Stimulated activated CD4-positive, alpha-beta T cell treated with anti-CD3 and anti-CD28 coated beads, Interleukin-12 subunit alpha, Interleukin-12 subunit beta, amount 100 ng/mL, for 4 hours (primary cell): ENCODE data around the gene KRTAP10-12.

Source experiments
- DNase-seq: peaks from one replicate; pipeline ENCODE4 v3.0.0-alpha.2; 2020

KRTAP10-12 gene

DNA sequence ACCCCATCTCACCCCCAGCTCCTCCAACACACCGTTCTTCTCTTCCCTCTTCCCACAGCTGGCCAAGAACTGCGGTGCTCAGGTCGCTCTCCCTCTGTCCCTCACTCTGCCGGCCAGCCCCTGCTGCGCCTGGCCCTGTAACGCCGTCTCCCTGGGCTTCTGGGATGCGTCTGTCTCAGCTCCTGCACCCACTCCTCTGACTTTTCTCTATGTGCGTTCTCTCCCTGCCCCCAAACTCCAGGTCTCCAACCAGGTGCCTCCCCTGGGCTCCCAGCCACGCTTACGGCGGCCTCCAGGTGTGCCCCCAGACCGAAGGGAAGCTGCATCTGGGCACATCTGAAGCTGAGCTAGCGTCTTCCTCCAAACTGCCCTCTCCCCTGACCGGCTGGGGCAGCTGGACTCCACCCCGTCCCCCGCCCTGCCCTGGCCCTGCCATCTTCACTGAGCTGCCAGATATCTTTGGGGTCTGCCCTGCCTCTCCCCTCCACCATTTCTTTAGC lies 2.6 kb downstream of the KRTAP10-12 start:
- no peak for DNase-seq

DNA sequence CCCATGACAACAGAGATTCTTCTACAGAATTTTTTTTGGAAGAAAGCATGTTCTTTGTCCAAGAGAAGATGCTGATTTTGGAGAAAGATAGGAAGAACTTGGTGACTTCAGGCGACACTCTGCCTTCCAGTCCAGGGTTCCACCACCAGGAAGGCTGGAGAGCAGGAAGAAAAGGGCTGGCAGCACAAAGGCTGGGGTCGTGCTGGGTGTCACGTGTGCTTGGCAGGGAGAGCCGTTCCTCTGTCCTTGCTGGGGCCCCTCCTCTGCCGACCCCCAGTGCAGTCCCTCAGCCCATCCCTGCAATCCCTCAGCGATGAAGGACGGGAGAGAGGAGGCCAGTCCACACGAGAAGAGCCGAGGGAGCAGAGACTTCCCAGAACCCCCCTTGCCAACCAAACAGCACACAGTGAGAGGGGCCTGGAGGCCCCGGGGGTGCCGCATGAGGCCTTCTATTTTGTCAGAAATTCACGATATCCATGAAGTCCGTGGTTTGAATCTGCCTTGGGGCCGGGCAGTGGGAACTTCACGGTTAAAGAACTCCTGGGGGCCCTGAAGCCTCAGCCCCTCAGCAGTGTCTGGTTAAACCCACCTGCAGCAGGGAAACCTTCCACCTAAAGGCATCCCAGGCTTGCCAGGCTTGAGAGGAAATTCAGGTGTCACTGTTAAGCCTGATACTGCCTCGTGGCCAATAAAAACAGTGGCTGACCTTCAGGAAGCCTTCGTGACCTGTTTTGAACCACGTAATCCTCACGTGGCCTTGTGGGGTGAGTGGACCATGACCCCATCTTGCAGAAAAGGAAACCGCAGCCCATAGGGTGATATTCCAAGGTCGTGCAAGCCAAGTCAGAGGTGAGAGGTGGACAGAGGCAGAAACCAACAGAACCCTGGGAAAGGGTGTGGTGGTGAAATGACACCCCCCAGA lies 3.4 kb downstream of the KRTAP10-12 start:
- no peak for DNase-seq

DNA sequence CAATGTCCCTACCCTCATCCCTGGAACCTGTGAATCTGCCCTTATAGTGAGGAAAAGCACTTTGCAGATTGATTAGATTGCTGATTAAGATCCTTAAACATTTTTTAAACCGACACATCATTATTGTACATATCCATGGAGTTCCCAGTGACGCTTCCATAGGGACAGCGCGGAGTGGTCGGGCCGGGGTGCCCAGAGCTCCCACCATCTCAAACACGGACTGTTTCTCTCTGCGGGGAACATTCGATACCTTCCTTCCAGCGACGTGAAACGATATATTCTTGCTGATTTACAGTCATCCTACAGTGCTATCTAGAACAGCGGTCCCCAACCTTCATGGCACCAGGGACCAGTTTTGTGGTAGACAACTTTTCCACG lies 4.0 kb downstream of the KRTAP10-12 start:
- no peak for DNase-seq

DNA sequence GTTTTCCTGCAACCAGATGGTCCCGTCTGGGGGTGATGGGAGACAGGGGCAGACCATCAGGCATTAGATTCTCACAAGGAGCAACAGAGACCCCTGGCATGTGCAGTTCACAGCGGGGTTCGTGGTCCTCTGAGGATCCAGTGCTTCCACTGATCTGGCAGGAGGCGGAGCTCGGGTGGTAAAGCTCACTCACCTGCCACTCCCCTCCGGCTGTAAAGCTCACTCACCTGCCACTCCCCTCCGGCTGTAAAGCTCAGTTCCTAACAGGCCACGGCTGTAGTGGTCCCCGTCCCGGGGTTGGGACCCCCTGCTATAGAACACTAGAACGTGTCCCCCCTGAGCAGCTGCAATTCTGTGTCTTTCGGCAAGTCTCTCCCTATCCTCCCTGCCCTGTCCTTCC lies 4.6 kb downstream of the KRTAP10-12 start:
- DNase-seq, result no peak

DNA sequence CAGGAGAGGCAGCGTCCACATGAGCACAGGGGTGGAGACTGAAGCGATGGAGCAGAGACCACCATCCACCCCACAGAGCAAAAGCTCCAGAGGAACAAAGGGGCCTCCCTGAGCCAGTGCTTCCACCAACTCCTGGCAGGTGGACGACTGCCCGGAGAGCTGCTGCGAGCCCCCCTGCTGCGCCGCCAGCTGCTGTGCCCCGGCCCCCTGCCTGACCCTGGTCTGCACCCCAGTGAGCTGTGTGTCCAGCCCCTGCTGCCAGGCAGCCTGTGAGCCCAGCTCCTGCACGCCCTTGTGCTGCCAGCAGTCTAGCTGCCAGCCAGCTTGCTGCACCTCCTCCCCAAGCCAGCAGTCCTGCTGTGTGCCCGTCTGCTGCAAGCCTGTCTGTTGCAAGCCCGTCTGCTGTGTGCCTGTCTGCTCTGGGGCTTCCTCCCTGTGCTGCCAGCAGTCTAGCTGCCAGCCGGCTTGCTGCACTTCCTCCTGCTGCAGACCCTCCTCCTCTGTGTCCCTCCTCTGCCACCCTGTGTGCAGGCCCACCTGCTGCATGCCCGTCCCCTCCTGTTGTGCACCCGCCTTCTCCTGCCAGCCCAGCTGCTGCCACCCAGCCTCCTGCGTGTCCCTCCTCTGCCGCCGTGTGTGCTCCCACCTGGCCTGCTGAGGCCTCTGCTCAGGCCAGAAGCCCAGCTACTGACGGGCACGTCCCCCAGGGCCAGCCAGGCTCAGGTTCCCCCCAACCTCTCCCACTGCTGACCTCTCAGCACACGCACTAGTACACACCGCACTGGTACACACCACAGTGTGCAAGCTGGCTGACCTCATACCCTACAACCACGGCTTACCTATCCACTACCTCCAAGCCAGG lies 5.4 kb downstream of the KRTAP10-12 start:
- no peak for DNase-seq

DNA sequence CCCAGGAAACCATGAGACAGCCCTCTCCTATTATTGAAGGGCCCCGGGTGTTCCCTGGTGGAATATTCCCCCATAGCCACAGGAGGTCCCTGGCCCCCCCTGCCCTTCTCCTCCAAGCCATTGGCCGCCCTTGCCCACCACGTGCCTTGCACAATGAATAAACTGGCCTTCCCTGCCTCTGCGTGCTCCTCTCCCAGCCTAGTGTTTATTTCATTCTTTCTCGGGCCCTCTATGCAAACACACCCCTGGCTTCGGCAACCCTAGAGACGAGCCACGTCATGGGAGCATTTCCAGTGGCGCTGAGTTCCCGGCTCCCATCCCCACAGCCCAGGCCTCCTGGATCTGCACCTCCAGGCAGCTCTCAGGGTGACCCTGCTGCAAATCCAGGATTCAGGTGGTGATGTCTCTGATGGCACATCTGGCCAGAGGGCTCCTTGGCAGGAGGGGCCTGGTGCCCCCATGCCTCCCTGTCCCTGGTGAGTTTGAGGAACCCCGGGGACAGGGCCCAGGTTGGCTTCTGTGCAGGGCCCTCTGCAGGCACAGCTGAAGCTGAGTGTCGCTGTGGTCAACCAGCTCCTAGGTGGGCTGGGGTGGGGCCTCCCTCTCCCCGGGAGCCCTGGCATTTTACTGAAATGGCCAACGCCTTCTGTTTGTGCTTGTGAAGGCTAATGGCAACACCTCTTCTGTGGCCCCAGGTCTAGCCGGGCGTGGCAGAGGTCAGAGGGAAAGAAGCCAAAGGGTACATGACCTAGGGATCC lies 6.2 kb downstream of the KRTAP10-12 start:
- no peak for DNase-seq

DNA sequence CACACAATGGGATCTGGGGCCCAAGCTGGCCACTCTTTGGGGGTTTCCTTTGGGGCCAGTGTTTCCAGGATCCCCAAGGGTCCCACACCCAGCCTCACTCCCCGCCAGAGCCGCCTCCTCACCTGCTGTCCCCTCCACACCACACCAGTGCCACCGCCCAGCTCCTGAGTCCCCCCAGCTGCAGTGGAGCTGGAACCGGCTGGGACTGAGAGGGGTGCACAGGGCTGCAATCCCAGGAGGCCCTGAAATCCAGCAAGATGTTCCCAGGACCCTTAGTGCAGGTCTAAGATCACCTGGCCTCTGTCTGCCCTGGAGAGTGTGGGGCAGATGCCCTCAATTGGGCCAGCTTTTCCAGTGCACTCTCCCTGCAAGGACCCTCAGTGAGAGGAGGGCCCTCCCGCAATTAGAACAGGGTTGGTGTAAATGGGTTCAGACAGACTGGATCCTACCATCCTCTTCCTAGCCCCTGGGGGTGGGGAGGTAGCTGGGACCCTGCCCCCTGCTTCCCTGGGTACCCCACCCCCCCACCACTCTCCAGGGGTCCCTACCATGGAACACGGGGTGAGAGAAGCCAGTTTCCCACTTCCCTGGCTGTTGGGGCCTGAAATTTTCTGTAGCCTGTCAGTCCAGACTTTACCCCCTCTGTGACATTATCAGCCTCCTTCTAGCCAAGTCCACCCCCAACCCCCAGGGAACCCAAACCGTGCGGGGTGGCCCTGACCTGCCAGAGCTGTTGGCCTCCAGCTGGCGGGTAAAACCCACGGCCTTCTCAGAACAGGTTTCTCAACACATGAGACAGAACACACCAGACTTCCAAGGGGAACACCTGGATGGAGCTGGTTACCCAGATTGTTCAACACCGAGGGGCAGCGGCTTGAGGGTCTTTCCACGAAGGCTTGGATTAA lies 7.0 kb downstream of the KRTAP10-12 start:
- no peak for DNase-seq

DNA sequence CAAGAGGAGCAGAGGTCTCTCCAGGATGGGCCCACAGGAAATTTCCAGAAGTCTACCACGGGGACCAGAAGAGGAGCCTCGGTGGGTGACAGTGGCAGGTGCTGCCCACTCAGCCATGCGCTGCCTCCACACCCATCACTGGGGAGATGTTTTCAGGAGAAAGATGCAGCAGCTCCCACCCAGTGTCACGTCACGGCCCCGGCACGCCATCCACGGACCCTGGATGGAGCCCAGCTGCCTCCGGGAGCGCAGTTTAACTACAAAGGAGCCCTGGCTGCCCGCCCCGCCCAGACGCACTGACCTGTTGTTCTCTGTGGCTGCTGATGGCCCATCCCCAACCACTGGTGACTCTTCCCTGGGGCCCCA lies 7.6 kb downstream of the KRTAP10-12 start:
- DNase-seq, result no peak

DNA sequence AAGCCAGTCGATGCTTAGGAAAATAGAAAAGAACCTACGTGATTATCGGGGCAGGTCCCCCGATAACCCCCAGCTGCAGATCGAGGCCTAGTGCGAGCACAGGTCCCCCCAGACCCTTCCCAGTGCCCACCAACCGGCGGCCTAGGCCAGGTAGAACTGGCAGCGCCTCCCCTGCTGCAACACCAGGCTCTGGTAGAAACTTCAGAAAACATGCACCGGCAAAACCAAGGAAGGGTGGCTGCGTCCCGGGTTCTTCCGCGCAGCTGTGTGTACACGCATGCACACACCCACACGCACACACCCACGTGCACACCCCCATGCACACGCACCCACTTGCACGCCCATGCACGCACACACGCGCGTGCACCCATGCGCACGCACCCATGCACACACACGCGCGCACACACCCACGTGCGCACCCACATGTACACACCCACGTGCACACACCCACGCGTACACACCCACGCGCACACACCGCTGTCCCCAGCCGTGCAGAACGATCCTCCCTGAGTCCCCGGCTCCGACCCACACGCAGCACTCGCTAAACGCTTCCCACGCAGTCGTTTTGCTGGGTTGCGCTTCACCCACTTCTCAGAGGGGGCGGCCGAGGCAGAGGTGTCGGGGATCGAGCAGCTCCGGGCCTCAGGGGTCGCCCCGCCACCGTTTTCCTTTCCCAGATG lies 9.2 kb downstream of the KRTAP10-12 start:
- DNase-seq, result no peak

DNA sequence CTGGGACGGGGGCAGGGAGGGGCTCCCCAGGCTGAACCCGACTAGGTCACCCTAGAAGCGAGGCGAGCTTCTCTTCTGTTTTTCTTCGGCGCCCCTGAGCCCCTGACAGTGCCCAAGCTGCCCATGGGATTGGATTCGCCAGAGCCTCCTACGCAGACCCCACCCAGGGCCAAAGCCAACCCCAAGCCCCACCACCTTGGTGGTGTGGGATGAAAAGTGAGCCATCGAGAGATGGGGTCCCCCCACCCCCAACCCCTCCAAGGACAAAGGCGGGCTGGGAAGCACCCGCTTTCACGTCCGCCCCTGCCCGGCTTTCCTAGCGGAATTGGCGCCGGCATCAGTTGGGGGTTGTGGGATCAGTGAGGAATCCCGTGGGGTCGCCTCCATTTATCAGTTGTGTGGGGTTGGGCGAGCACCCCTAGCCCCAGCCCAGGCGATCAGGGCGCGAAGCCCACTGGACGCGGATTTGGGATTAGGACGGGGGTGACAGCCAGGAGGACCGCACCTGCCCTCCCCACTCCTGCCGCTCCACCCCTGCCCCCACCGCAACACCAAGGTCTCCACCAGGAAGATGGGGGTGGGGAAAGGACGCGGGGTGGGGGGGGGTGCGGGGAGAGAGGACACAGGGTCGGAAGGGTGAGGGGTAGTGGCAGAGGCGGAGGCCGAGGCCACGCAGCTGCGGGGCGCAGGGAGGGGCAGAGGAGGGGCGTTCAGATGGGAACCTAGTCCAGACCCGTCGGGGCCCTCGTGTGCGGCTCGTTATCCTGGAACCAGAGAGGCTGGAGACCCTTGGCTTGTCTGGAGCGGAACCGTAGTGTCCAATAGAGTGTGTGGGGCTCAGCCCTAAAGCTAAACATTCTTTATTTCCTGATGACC lies 10.0 kb downstream of the KRTAP10-12 start:
- DNase-seq, result no peak

DNA sequence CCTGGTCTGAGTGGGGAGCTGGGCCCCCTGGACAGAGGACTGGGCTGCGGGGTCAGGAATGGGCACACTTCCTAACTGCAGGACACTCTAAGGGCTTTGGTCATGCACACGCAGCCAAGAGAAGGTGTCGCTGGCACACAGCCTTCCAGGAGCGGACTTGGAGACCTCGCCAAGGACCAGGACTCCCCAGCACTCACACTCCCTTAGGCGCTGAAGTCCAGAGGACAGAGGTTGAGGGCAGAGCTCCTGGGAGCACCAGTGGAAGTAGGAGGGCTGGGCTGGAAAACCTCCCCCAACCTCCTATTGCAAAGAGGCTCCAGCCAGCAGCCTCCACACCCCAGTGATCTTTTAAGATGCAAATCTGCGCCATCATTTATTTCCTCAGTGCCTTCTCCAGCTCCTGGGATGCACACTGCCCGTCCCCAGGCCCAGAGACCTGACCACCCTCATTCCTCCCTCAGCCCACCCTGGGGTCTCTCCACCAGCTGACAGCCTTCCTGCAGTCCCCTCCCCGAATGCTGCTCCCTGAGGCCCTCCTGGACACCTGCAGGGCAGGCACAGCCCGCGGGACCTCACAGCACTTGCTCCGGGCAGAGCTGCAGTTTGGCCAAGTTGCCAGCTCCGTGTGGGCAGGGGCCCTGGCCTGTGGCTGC lies 11.4 kb downstream of the KRTAP10-12 start:
- DNase-seq, result no peak

DNA sequence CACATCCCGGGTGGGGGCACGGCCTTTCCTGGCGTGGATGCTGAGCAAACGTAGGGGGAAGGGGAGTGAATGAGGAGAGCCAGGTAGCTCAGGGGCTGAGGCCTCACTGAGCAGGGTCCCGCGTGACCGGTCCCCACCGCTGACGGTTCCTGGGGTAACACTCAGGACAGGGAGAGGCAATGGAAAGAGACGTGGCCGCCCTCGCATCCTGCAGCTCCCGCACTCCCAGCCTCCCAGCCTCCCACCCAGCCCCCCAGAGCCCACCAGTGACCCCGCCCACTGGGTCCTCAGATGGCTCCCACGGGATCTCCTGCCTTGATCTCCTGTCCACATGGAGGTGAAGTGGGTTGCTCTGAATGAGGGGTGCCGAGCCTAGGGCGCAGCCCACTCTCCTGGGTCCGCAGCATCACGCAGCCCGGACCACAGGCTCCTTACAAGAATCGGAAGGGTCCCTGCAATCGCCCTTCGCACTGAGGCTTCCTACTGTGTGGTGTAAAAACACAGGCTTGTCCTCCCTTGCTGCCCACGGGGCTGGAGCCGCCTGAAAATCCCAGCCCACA lies 12.0 kb downstream of the KRTAP10-12 start:
- DNase-seq, result no peak

DNA sequence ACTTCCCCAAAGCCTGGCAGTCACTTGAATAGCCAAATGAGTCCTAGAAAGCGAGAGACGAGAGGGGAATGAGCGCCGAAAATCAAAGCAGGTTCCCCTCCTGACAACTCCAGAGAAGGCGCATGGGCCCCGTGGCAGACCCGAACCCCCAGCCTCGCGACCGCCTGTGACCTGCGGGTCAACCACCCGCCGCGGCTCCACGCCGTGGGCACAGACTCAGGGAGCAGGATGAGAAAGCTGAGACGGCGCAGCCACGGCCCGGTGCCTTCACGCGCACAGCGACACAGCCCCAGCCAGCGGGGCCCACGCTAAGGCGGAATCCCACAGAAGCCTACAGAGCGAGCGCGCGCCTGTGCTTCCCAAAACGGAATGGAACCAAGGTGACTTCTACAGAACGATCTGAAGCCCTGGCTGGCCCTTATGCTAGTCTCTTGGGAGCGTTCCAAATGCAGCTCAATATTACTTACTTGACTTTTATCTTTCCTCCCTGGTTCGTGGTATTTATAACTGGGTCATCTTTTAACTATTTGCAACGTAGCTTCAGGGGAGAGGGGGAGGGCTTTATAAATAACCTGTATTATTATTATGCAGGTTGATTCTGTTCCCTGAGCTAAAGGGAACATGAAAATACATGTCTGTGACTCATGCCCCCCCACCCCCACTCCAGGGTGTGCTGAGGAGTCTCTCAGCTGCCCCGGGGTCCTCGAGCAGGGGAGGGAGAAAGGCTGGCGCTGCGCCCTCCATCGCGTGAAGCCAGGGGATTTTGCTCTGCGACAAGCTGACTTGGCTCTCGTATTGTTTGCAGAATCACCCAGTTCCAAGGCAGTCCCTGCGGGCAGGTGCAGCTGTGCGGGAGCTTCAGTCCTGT lies 12.7 kb downstream of the KRTAP10-12 start:
- no peak for DNase-seq

DNA sequence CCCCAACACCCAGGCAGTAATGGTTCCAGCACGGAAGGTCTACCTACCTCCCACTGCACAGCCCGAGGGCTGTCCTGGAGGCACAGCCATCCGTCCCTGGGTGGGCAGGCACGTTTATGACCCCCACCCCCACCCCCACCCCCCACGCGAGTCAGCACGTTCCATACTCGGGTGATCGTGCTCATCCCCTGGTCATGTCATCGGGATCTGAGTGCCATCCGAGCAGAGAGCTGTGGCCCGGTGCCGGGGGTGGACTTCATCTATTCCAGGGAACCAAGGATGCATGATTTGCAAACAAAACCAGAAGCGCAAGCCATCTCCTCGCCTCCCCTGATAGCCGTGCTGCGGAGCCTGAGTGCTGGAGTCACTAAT lies 13.3 kb downstream of the KRTAP10-12 start:
- no peak for DNase-seq

DNA sequence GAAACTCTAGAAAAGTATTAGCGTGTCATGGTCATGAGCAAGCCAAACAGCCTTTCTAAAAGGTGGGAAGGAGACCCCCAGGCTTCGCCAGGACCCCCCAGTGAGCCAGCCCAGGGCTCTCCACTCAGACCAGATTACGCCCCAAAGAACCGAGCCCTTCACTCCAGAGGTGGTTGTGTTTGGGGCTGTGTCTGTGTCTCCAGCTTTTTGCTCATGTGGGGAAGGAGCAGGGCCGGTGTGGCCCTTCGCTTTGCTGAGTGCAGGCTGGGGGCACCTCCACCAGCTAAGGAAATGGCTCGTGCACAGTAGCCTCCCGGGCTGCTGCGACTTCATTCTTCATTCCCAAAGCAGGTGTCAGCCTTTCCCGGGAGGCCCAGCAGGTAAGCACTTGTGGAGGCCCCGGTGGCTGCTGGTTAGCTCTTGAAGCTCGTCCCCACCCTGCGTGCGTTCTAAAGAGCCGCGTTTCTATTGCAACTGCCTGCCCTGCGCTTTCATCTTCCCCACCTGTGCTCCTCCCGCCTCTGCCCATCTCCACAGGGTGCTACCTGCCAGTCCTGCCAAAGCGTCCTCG lies 13.9 kb downstream of the KRTAP10-12 start:
- no peak for DNase-seq

DNA sequence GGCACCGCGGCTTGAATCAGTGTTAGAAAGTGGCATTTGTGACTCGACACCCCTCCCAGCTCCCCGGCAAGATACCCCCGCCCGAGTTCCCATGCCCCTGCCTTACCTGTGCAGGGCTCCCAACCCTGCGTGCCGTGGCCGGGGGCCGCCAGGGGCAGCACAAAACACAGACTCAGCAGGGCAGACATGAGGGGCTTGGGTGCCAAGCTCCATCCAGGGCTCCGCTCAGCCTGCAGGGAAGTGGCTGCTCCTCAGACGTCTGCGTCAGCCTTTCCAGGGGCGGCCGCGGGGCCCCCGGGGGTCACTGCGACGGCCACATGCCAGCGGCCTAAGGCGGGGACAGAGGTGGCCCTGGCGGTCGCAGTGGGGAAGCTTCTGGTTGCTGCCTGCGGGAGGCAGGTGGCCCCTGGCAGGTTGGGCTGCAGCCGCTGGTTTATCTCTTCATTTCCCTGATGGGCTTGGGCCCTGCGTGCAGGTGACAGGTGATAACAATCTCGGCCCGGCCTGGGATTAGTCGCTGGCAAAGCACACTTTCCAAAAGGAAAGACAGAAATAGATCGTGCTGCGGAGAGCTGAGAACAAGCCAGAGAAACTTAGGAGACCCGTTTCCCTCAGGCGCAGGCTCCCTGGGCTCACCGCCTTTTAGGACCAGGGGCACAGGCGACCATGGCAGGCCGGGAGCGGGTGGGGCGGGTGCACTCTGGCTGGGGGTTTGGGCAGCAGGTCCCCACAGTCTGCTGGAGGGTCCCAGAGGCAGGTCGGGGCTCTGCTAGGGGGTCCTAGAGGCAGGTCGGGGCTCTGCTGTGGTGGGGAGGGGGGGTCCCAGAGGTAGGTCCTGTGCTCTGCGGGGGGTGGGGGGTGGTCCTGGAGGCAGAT lies 14.6 kb downstream of the KRTAP10-12 start, which contains the start of gene TSPEAR:
Gene TSPEAR (minus strand): TSS at position 246 of the 876 bp plus-strand sequence. CDS start 58 bp downstream, at position 188.
- no peak for DNase-seq
